RPMI7951 (cell line): ENCODE results near the gene AKAP13. TPM values are rescaled to one million over a fixed set of nuclear protein-coding genes. Genes with fewer than 3 reads are reported as not detected.
"Not testable (repeated sequence)": the region's sequence is repeated elsewhere in the genome, so short reads cannot be mapped to it uniquely, and the experiment has no call there.

Experiments
- DNase-seq: peaks from one replicate; pipeline ENCODE4 v3.0.0-alpha.2; 2012; ENCODE audit warnings: low read depth
- total RNA-seq: library from RNA; depleted of rRNA; stranded (reverse); fragments of >200 nt; shearing (Covaris generic); gene quantifications from 2 replicates; pipeline ENCODE4 v1.2.3, GENCODE V29; 2014

The AKAP13 gene
- total RNA-seq, 1 experiment from 2014 or later = 28.5 TPM

DNA sequence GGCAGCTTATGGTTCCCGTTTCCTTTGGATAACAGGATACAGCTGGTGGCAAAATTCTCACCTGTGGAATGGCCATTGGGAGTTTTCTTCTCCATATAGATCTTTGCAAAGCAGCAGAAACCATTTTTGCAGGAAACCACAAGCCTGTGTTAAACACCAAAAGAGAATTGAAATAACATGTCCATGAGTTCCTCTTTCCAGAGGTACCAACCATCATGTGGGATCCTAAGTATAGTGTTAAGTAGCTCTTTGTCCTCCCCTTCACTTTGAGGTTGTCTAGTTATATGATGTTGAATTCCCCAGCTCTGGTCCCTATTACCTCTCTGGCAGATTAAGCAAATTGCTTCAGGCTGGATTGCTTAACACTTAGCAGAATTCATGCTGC, 94.9 kb downstream of the AKAP13 start:
- peak; percentile 7 for DNase-seq

DNA sequence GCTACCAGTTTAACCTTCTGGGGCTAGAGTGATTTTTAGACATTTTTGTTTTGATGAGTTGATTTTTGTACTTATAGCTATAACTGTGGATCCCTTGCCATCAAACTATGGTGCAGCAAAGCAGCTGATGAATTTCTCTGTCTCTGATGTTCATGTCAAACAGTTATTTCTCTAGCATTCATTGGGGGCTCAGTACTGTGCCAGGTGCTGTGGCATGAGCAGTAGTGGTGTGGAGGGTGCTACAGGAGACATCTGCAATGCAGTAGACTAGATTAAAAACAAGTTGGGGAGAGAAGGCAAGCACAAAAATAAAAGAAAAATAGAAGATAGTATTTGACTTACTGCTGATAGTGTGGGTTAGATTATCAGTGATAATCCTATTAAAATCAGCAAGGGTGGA, 95.3 kb downstream of the AKAP13 start:
- no peak for DNase-seq

- DNase-seq = no peak
These were observed 96.7 kb downstream of the AKAP13 start for GRCh38 chr15:85477061-85477460.

DNA sequence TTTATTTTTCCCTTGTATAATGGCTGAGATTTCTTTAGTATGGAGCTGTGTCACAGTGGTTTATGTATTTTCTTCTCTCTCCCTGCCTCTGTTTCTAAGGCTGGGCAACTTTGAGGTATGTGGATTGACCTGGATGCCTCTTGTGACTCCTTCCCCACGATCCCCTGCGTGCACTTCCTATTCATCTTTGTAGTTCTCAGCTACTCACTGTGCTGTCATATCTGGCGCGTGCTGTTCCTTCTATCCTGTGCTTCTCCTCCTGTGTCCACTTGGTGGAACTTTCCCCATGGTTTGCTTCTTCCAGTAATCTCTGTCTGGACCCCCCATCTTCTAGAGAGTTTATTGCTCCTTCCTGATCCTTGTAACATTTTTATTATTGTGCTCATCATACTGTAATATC, 97.3 kb downstream of the AKAP13 start:
- peak; percentile 75 for DNase-seq

DNA sequence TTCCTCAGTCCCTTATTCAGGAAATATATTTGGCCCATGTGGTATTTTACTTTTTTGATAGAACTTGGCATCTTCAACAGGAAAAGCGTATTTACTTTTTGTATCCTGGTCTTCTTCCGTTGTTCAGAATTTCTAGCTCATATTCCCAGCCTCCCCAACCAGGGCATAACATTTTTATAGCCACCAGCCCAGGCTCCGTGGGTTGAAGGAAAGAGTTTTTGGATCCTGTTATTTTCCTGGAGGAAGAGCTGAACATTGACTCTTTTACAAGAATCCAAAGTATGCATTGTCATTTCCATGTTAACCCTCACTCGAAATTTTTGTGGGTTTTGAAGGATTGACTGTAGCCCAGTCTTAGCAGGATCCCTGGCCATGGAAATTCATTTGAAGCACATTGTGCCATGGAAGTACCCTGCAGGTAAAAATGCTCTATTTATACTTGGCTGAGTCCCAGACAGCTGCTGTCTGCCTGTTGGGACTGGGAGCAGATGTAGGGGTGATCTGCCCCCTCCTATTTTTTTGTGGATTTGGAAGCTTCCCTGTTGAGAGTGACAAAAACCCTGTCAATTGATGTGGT, 98.8 kb downstream of the AKAP13 start:
- DNase-seq = peak; percentile 90

- DNase-seq = no peak
These were observed 100.5 kb downstream of the AKAP13 start for GRCh38 chr15:85480923-85481322.

DNA sequence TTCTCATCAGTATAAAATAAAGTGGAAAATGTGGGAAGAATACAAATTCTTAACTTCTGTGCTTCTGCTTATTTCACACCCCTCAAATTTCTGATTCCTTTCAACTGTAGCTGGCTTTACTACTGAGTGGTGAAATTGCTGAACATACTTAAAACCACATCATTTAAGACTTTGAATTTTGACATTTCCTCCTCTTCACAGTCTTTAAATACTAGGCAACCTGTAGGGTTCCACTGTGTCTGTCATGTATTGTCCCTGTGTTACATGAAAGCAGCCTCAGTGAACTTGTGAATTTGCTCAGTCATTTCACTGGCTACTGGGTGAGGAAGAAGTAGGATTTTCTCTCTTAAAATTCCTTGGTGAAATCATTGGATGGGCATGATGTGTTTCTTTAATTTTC, 101.1 kb downstream of the AKAP13 start:
- DNase-seq = not testable (repeated sequence)

DNA sequence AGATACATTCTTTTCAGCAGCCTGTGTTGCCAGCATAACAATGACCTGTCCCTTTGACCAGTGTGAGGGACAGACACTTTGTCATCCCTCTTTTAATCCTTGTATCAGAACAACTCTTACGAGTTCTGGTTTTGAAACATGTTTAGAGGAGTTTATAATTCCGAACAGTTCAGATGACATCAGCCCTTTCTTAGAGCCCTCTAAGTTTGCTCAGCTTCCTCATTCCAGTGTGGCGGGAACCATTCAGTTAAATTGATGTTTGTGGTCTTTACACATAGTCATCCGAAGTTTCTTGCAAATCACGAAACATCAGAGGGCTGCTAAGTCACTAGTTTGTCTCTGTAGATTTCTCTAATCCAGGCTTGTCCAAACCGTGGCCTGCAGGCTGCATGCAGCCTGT, 102.5 kb downstream of the AKAP13 start:
- peak; percentile 82 for DNase-seq

GRCh38 chr15:85483955-85484354, 103.6 kb downstream of the AKAP13 start:
- DNase-seq = not testable (repeated sequence)

DNA sequence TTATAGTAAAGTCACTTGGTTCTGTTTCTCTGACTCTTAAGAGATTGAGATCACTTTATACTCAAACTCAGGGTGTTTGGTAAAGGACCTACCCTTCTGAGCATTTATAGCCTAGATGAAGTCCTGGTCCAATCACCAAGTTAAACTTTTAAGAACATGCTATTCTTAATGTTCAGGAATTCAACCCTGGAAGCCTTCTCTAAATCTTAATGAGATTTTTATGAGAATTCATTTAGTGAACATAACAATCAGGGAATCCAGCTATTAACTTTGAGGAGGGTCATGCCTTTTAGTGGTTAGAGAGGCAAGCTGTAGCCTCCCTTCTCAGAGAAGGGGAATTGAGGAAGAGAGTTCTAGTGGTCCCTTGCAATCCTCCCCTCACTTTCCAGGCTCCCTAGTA, 104.5 kb downstream of the AKAP13 start:
- not testable (repeated sequence) for DNase-seq

GRCh38 chr15:85485956-85486567, 105.7 kb downstream of the AKAP13 start:
- DNase-seq = peak; percentile 72

DNA sequence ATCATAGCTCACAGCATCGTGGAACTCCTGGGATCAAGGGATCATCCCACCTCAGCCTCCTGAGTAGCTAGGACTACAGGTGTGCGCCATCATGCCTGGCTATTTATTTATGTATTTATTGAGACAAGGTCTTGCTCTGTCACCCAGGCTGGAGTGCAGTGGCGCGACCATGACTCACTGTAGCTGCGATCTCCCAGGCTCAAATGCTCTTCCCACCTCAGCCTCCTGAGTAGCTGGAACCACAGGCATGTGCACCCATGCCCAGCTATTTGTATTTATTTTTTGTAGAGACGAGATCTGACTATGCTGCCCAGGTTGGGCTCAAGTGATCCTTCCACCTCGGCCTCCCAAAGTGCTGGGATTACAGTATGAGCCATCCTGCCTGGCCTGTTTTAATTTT, 107.4 kb downstream of the AKAP13 start:
- DNase-seq = peak; percentile 45

- DNase-seq = peak; percentile 51
These were observed 108.6 kb downstream of the AKAP13 start for GRCh38 chr15:85488997-85489396.

DNA sequence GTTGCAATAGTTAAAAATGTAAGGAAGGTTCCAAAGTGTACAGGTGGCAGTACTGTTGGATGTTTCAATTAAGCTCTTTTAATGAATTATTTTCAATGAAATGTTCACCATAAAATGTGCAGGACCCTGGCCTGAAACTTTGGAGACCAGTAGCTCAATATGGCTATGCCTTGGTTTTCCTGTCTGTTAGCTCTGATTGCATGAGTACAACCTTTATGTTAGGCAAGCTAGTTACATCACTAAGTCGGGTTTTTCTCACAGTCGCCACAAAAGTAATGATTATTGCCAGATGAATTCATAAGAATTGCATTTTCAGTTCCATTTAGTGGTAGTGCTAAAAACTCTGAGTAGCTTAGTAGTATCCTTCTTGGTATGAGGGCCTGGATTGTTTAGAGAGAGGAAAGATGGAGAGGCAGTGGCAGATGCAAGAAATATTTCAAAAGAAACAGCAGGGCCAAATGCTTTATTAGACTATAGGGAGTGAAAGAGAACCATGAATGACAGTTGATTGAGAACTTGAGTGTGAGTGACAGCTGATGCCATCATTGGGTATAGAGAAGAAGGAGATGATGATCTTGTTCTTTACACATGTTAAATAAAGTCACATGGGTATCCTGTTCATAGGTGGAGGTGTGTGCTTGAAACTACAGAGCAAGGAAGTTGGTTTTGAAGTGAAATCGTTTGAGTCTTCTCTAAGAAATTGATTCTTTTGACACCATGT, 109.5 kb downstream of the AKAP13 start:
- DNase-seq = no peak

DNA sequence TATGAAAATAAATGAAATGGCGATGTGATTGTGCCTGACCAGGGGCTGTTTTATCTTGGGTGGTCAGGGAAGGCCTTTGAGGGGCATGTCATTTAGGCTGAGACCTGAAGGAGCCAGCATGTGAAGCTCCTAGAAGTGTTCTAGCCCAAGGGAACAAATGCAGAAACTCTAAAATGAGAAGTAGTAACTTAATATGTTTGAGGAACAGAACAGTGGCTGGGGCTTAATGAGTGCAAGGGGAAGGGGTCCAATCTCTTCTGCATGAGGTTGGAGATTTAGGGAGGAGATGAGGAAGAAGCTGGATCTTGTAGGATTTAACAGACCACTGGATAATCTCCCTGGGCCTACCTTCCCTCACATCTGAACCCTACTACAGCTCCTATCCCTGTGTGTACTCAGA, 110.5 kb downstream of the AKAP13 start:
- DNase-seq = no peak

DNA sequence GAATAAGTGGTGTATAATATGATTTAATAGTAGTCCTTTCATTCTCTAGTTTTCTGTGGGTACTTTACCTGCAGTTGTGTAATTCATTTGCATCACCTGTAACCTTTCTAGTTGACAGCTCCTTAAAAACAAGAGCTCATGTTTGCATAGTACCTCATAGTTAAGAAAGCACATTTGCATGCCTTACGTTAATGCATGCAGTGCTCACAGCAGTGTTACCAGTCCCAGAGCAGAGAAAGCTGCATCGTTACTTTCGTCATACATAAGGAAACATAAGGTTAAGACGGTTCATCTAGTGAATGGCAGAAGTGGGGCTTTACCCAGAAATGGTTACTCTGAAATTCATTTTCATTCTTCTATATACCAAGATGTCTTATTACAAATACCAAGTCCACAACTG, 111.3 kb downstream of the AKAP13 start:
- no peak for DNase-seq

DNA sequence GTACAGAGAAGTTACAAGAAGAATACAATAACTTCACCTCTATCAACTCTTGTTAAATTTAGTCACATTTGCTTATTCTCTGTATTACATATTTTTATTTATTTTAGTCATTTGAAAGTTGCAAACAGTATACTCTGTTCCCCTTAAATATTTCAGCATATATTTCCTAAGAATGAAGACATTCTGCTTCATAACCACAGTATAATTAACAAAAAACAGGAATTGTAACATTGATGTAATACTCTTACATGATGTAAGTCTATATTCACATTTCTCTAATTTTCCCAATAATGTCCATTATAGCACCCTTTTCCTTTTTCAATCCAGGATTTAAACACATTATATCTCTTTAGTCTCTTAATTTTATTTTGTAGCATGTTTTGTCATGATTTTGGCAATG, 112.0 kb downstream of the AKAP13 start:
- DNase-seq = no peak

GRCh38 chr15:85493260-85493659, 112.9 kb downstream of the AKAP13 start:
- DNase-seq = no peak

- peak; percentile 95 for DNase-seq
These were observed 113.8 kb downstream of the AKAP13 start for GRCh38 chr15:85494048-85494777.

GRCh38 chr15:85495096-85495495, 114.7 kb downstream of the AKAP13 start:
- no peak for DNase-seq

GRCh38 chr15:85495544-85495943, 115.1 kb downstream of the AKAP13 start:
- no peak for DNase-seq

DNA sequence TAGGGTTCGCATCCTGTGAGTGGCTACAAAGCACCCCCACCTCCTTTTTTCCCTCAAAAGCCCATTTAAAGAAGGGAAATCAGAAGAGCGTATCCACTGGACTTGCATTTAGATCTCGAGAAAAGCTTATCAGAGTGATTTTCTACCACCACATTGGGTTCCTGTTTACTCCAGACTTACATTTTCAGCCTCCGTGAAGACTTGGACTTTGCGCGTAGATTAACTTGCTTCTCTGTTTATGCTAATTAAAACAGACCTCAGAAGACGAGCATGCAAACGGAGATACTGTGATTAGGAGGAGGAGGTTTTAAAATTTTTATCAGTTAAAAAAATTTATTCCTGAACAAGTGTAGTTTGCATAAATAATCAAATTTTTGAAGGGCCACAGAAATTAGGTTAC, 115.7 kb downstream of the AKAP13 start:
- no peak for DNase-seq
